ENCODE measurements around the gene HTATIP2.

DNA sequence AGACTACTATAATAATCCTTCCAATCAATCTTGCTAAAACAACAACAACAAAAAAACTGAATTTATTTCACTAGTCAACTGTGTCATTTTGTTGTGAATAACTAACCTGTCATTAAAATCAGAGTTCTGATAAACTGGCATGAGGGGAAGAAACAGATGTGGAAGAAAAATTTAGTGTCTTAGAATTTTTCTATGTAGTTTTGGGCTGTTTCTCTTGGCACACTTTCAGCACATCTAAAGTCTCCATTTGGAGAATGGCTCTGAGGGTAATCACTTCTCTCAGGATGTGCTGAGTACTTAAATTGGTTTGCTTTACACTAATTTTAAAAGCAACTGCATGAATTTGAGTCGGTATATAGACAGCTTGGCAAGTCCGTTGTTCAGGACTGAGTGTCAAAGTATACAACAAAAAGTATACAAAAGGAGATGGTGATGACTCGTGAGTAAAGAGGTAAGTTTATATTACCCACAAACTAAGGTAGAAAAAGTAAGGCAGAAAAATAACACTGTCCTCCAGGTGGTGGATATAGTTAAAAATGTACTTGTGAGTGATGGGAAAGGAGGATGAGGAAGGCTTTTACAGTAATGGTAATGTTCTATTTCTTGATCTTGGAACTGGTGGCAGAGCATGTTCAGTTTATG is 10.2 kb downstream of the HTATIP2 start:
- TF ChIP-seq, protein P1, sequence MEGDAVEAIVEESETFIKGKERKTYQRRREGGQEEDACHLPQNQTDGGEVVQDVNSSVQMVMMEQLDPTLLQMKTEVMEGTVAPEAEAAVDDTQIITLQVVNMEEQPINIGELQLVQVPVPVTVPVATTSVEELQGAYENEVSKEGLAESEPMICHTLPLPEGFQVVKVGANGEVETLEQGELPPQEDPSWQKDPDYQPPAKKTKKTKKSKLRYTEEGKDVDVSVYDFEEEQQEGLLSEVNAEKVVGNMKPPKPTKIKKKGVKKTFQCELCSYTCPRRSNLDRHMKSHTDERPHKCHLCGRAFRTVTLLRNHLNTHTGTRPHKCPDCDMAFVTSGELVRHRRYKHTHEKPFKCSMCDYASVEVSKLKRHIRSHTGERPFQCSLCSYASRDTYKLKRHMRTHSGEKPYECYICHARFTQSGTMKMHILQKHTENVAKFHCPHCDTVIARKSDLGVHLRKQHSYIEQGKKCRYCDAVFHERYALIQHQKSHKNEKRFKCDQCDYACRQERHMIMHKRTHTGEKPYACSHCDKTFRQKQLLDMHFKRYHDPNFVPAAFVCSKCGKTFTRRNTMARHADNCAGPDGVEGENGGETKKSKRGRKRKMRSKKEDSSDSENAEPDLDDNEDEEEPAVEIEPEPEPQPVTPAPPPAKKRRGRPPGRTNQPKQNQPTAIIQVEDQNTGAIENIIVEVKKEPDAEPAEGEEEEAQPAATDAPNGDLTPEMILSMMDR (IDR thresholded peaks at IDR 0.05 in 4 of 5, conservative IDR thresholded peaks at IDR 0.05 in 1 of 5): no peak
- TF ChIP-seq POLR2A (IDR thresholded peaks at IDR 0.05): no peak

Data from gastrocnemius medialis (tissue), 4 donors.